BJ (cell line): Measurements from ENCODE around the gene S100B. TPM values are rescaled to one million over a fixed set of nuclear protein-coding genes. Genes with fewer than 3 reads are reported as not detected.

ENCODE experiments used
- CTCF ChIA-PET: fragments of 350-600 bp; formaldehyde crosslinking; extraction: SDS; loops from one replicate; lab custom pipeline; 2021; ENCODE audit warnings: antibody characterized with exemption, inconsistent platforms; lab: Yijun Ruan, JAX
- POLR2A ChIA-PET: fragments of 300-600 bp; sonication (Branson Sonifier 250); formaldehyde crosslinking; extraction: SDS; loops from one replicate; lab custom pipeline; 2021; ENCODE audit warnings: antibody characterized with exemption; lab: Charles Lee
- DNase-seq: peaks from one replicate; pipeline ENCODE4 v3.0.0-alpha.2; 2011; ENCODE audit warnings: low read depth
- H3K27me3 ChIP-seq: 2 replicates; pipeline ENCODE4 v1.6.0; 2011; ENCODE audit warnings: low read length; ENCODE audit not compliant: control insufficient read depth, insufficient read depth
- H3K36me3 ChIP-seq: 2 replicates; pipeline ENCODE4 v1.5.1; 2011; ENCODE audit warnings: low read length; ENCODE audit not compliant: control insufficient read depth, insufficient read depth
- H3K4me3 ChIP-seq: 2 replicates; pipeline ENCODE4 v1.5.1; 2011; ENCODE audit warnings: low read depth, mild to moderate bottlenecking, control low read depth, low read length
- CTCF ChIP-seq: IDR thresholded peaks from 2 replicates; pipeline ENCODE4 v1.5.1; 2011; ENCODE audit warnings: low read depth, mild to moderate bottlenecking, control low read depth, inconsistent platforms, low read length, moderate library complexity; ENCODE audit not compliant: insufficient read depth
- polyA plus RNA-seq: library from polyadenylated mRNA; depleted of rRNA; stranded (reverse); fragments of >200 nt; gene quantifications from 2 replicates; pipeline ENCODE4 v1.2.3, GENCODE V29; 2011

Gene S100B
- polyA plus RNA-seq, 1 experiment: not detected

DNA sequence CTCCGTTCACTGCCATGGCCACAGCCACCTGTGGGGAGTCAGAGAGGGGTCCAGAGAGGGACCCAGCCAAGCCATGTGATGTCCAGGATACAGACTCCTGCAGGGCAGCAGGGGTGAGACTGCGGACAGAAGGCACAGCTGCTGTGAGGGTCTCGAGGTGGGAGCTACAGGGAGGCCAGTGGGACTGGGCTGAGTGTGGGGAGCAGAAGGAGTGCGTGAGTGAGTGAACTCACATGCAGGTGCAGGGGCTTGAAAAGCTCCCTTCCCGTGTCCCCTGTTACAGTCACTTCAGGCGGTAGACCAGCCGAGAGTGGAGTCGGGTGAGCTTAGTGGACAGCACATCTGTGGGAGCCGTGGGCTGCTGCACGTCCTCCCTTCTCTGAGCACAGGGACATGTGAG is 42.4 kb downstream of the S100B start:
- H3K4me3 ChIP-seq: no peak overlapping the region
- no peak for TF ChIP-seq CTCF
- H3K27me3 ChIP-seq: no peaks in the 10 kb centered on the region
- POLR2A ChIA-PET: interaction anchor here (0.6 kb wide), 1 partner anchor 20 kb away, joined by 3 read pairs; no protein-coding TSS in a partner anchor
- no peak for DNase-seq
- H3K36me3 ChIP-seq: peaks cover 38% of the 10 kb centered on the region
- CTCF ChIA-PET: no interaction called here

DNA sequence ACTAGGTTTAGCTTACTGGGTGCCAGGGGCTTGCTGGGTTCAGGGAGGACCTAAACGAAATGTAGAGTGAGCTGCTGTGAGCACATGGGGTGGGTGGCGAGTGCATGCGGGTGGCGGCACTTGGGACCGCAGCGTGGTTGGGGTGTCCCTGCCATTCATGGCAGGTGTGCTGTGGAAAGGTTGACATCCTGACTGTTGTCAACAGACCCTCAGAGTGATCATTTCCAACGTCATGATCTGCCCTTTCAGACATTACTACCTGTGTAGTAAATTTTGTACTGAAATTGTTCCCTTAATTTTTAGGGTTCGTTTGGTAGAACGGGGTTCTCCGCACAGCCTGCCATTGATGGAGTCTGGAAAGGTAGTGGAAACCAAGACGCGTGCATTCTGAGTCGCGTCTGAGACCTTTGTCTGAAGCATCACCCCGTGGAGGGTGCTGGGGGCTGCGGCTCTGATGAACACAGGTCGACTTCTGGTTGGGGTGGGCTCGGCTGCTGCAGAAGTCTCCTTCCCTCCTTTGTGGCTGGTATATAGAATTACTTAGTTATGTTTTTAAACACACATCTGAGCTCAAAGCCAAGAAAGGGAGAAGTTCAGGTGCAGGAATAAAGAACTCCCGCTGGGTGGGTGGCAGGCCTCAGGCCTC is 43.3 kb downstream of the S100B start:
- CTCF ChIA-PET: no interaction called here
- POLR2A ChIA-PET: no interaction called here
- DNase-seq: no peak
- Histone ChIP-seq H3K36me3 (peaks cover 34% of the 10 kb centered on the region), H3K4me3 (no peak overlapping the region), H3K27me3 (no peaks in the 10 kb centered on the region)
- TF ChIP-seq CTCF: no peak

- CTCF ChIA-PET: no interaction called here
- TF ChIP-seq CTCF: no peak
- Histone ChIP-seq H3K36me3 (peaks cover 31% of the 10 kb centered on the region), H3K27me3 (no peaks in the 10 kb centered on the region), H3K4me3 (no peak overlapping the region)
- DNase-seq: no peak
- POLR2A ChIA-PET: no interaction called here
Measured at GRCh38 chr21:46560568-46561444, 44.1 kb downstream of the S100B start.

- Histone ChIP-seq H3K27me3 (no peaks in the 10 kb centered on the region), H3K36me3 (peaks cover 36% of the 10 kb centered on the region), H3K4me3 (no peak overlapping the region)
- POLR2A ChIA-PET: no interaction called here
- DNase-seq: no peak
- CTCF ChIA-PET: no interaction called here
- TF ChIP-seq CTCF: no peak
Measured at GRCh38 chr21:46559291-46559983, 45.4 kb downstream of the S100B start.

DNA sequence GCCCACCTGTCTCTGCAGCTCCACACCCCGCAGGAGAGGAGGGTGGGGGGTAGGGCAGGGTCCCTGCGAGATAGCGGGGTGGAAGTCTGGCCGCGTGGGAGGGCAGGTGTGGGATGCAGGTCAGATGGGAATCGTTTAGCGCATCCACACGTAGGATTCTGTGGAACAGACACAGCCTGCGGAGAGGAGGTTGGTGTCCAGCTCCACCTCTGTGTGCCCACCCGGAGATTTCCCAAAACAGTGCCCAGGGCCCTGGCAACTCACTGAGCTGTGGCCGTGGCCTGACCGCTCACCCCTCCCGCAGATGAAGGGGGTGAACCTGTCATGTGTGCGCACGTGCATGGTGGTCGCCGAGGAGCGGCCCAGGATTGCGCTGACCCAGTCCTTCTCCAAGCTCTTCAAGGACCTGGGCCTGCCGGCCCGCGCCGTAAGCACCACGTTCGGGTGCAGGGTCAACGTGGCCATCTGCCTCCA is 46.9 kb downstream of the S100B start:
- Histone ChIP-seq H3K4me3 (no peak overlapping the region), H3K27me3 (no peaks in the 10 kb centered on the region), H3K36me3 (peaks cover 34% of the 10 kb centered on the region)
- DNase-seq: no peak
- TF ChIP-seq CTCF: no peak
- CTCF ChIA-PET: no interaction called here
- POLR2A ChIA-PET: no interaction called here
